HFFc6 (cell line): ENCODE measurements around the gene EEF2K. TPM values are rescaled to one million over a fixed set of nuclear protein-coding genes. Genes with fewer than 3 reads are reported as not detected.

Experiments
- DNase-seq: peaks from one replicate; pipeline ENCODE4 v3.0.0-alpha.2; 2018
- H3K27ac Mint-ChIP-seq: 2 replicates; pipeline ENCODE4 v1.8.0; 2020; ENCODE audit warnings: mild to moderate bottlenecking, mixed read lengths
- H3K27me3 Mint-ChIP-seq: 2 replicates; pipeline ENCODE4 v1.8.0; 2021; ENCODE audit warnings: mild to moderate bottlenecking, moderate library complexity, mixed read lengths; ENCODE audit not compliant: insufficient read depth
- H3K36me3 Mint-ChIP-seq: 2 replicates; pipeline ENCODE4 v1.8.0; 2021; ENCODE audit warnings: low read depth, mixed read lengths
- H3K4me1 Mint-ChIP-seq: 2 replicates; pipeline ENCODE4 v1.8.0; 2020; ENCODE audit warnings: low read depth, mixed read lengths
- H3K4me3 Mint-ChIP-seq: 2 replicates; pipeline ENCODE4 v1.8.0; 2020; ENCODE audit warnings: mild to moderate bottlenecking, moderate library complexity, mixed read lengths
- H3K9me3 Mint-ChIP-seq: 2 replicates; pipeline ENCODE4 v1.8.0; 2020; ENCODE audit warnings: mild to moderate bottlenecking, mixed read lengths
- total RNA-seq, 6 experiments: library from RNA; stranded (reverse); fragmentation: NEBNext Ultra II Directional; extraction: Animal tissue kit (Norgen Biotek cat#: 25700); gene quantifications; 2 replicates in 1 of 6; 3 replicates in 5 of 6; pipeline ENCODE4 v1.2.3, GENCODE V29; 2021
- TF ChIP-seq, protein P1 (sequence below): fragments of 200-600 bp; sonication (generic); IDR thresholded peaks from 2 replicates; pipeline ENCODE4 v1.5.0; 2021; ENCODE audit warnings: antibody characterized with exemption, mild to moderate bottlenecking

The EEF2K gene
- total RNA-seq, 6 experiments from 2014 or later, result 21.5 to 26.6 (median 23.5) TPM

- Mint-ChIP-seq H3K4me3 (no peak overlapping the region), H3K4me1 (peaks cover 6% of the 10 kb centered on the region; the same call in 1 of the 2 replicates), H3K36me3 (peaks cover 33% of the 10 kb centered on the region), H3K27ac (no peak overlapping the region), H3K9me3 (no peaks in the 10 kb centered on the region), H3K27me3 (0 out of 2 replicates have a peak, but pooled peaks cover 2% of the 10 kb centered on the region)
- no peak for DNase-seq
- TF ChIP-seq, protein P1, sequence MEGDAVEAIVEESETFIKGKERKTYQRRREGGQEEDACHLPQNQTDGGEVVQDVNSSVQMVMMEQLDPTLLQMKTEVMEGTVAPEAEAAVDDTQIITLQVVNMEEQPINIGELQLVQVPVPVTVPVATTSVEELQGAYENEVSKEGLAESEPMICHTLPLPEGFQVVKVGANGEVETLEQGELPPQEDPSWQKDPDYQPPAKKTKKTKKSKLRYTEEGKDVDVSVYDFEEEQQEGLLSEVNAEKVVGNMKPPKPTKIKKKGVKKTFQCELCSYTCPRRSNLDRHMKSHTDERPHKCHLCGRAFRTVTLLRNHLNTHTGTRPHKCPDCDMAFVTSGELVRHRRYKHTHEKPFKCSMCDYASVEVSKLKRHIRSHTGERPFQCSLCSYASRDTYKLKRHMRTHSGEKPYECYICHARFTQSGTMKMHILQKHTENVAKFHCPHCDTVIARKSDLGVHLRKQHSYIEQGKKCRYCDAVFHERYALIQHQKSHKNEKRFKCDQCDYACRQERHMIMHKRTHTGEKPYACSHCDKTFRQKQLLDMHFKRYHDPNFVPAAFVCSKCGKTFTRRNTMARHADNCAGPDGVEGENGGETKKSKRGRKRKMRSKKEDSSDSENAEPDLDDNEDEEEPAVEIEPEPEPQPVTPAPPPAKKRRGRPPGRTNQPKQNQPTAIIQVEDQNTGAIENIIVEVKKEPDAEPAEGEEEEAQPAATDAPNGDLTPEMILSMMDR, result no peak
Observed at GRCh38 chr16:22285080-22285479, 79.0 kb downstream of the EEF2K start.

- Mint-ChIP-seq H3K4me1 (peaks cover 1% of the 10 kb centered on the region), H3K27me3 (0 out of 2 replicates have a peak, but pooled peaks cover 2% of the 10 kb centered on the region), H3K4me3 (no peak overlapping the region), H3K27ac (no peak overlapping the region), H3K9me3 (no peaks in the 10 kb centered on the region), H3K36me3 (no peaks in the 10 kb centered on the region)
- TF ChIP-seq, protein P1, result no peak
- DNase-seq, result no peak
Observed at GRCh38 chr16:22291020-22291419, 84.9 kb downstream of the EEF2K start.

GRCh38 chr16:22291860-22292318 is 85.8 kb downstream of the EEF2K start:
- no peaks in the 10 kb centered on the region for H3K36me3 Mint-ChIP-seq
- no peak overlapping the region for H3K27ac Mint-ChIP-seq
- no peak for DNase-seq
- peaks cover 2% of the 10 kb centered on the region; the same call in 1 of the 2 replicates for H3K27me3 Mint-ChIP-seq
- H3K9me3 Mint-ChIP-seq, result no peaks in the 10 kb centered on the region
- peaks cover 6% of the 10 kb centered on the region for H3K4me1 Mint-ChIP-seq
- H3K4me3 Mint-ChIP-seq, result no peak overlapping the region
- TF ChIP-seq, protein P1, result no peak

DNA sequence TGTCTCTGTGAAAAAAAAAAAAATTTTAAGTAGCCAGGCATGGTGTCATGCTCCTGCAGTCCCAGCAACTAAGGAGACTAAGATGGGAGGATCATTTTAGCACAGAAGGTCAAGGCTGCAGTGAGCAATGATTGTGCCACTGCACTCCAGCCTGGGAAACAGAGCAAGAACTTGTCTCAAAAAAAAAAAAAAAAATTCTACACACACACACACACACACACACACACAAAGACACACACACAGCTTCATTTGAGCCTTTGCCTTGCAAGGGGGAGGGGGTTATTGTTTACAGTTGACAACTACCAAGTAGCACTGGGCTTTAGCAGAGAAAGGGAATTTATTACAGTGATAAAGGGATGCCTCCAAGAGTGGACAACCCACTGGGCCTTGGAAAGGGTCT is 86.2 kb downstream of the EEF2K start:
- Mint-ChIP-seq H3K4me3 (no peak overlapping the region), H3K27ac (no peak overlapping the region), H3K36me3 (no peaks in the 10 kb centered on the region), H3K27me3 (peaks cover 4% of the 10 kb centered on the region; the same call in 1 of the 2 replicates), H3K4me1 (peaks cover 6% of the 10 kb centered on the region), H3K9me3 (no peaks in the 10 kb centered on the region)
- TF ChIP-seq, protein P1, result no peak
- no peak for DNase-seq

GRCh38 chr16:22293137-22294106 is 87.3 kb downstream of the EEF2K start:
- H3K27me3 Mint-ChIP-seq, result peaks cover 10% of the 10 kb centered on the region
- peaks cover 8% of the 10 kb centered on the region for H3K4me1 Mint-ChIP-seq
- no peaks in the 10 kb centered on the region for H3K9me3 Mint-ChIP-seq
- no peak for DNase-seq
- H3K27ac Mint-ChIP-seq, result no peak overlapping the region
- no peak overlapping the region for H3K4me3 Mint-ChIP-seq
- TF ChIP-seq, protein P1, result no peak
- no peaks in the 10 kb centered on the region for H3K36me3 Mint-ChIP-seq
